Transverse colon (tissue), 4 donors: ENCODE measurements around the gene B3GNT7. TPM values are rescaled to one million over a fixed set of nuclear protein-coding genes. Genes with fewer than 3 reads are reported as not detected.

ENCODE experiments used
- DNase-seq: peaks from one replicate; pipeline ENCODE4 v3.0.0-alpha.2; 2019
- H3K27ac ChIP-seq, 4 donors: fragments of 200-600 bp; sonication (generic); 2 replicates each; pipeline ENCODE4 v1.5.1; 2016 to 2018; ENCODE audit warnings: inconsistent platforms in 4 of 4
- H3K27me3 ChIP-seq: fragments of 200-600 bp; sonication (generic); 2 replicates; pipeline ENCODE4 v1.5.1; 2017; ENCODE audit warnings: inconsistent platforms
- H3K36me3 ChIP-seq, 4 donors: fragments of 200-600 bp; sonication (generic); 2 replicates each; pipeline ENCODE4 v1.5.1; 2017 to 2019; ENCODE audit warnings: inconsistent platforms in 4 of 4
- H3K4me1 ChIP-seq, 4 donors: fragments of 200-600 bp; sonication (generic); 2 replicates each; pipeline ENCODE4 v1.5.1; 2017 to 2020; ENCODE audit warnings: inconsistent platforms in 4 of 4
- H3K4me3 ChIP-seq, 4 donors: fragments of 200-600 bp; sonication (generic); 1 replicate in 1 of 4; 2 replicates in 3 of 4; pipeline versions ENCODE4 v1.5.1 to v1.6.1; 2017 to 2019; ENCODE audit warnings: inconsistent platforms in 4 of 4
- H3K9me3 ChIP-seq, 2 donors: fragments of 200-600 bp; sonication (generic); 2 replicates each; pipeline ENCODE4 v1.5.1; 2017 to 2019; ENCODE audit warnings: inconsistent platforms in 2 of 2
- EP300 ChIP-seq: sonication (generic); formaldehyde crosslinking; IDR thresholded peaks from one replicate; pipeline ENCODE4 v1.6.1; 2017; ENCODE audit warnings: antibody characterized with exemption, low read depth
- POLR2A ChIP-seq: fragments of 450-650 bp; IDR thresholded peaks from one replicate; pipeline ENCODE4 v1.6.1; 2016; ENCODE audit warnings: antibody characterized with exemption, mild to moderate bottlenecking, moderate library complexity
- POLR2AphosphoS5 ChIP-seq, 3 donors: sonication (generic); formaldehyde crosslinking; IDR thresholded peaks; one replicate each; pipeline ENCODE4 v1.6.1; 2016; ENCODE audit warnings: antibody characterized with exemption in 3 of 3
- WGBS, 2 donors: methylation state at CpG; one replicate each; pipeline ENCODE4 v1.1.5; 2018; ENCODE audit warnings: low coverage in 1 of 2; 5-methylcytosine and 5-hydroxymethylcytosine counted together
- in situ Hi-C, 4 donors: fragments of 200-750 bp; cut with MboI; loops; one replicate each; pipeline versions ENCODE4 v1.15.0 to v1.15.1; 2017; ENCODE audit warnings: low sequenced_read_pairs in 3 of 4, low pct_ligation_motif_present in 1 of 4, low pct_unique_long_range_greater_than_20kb in 1 of 4
- intact Hi-C: fragments of 100-400 bp; cut with DNase I; formaldehyde crosslinking; loops from one replicate; pipeline ENCODE4 v1.15.1; 2023; ENCODE audit warnings: low total_unique reads
- total RNA-seq, 4 donors: library from RNA; depleted of rRNA; stranded (reverse); fragments of >200 nt; gene quantifications; one replicate each; pipeline ENCODE4 v1.1.0, GENCODE V29; 2016
- TF ChIP-seq, protein P1 (sequence below), 5 experiments: fragments of 200-600 bp in 3 of 5; fragments of 450-650 bp in 2 of 5; sonication (generic) in 3 of 5; IDR thresholded peaks; 1 replicate in 2 of 5; 2 replicates in 3 of 5; pipeline ENCODE4 v1.5.1; 2016 to 2017; ENCODE audit warnings: antibody characterized with exemption in 5 of 5, inconsistent platforms in 3 of 5, mild to moderate bottlenecking in 2 of 5, moderate library complexity in 1 of 5

Gene B3GNT7
- total RNA-seq, 4 donors from 2014 or later = 41.8 to 113 (median 55.2) TPM

DNA sequence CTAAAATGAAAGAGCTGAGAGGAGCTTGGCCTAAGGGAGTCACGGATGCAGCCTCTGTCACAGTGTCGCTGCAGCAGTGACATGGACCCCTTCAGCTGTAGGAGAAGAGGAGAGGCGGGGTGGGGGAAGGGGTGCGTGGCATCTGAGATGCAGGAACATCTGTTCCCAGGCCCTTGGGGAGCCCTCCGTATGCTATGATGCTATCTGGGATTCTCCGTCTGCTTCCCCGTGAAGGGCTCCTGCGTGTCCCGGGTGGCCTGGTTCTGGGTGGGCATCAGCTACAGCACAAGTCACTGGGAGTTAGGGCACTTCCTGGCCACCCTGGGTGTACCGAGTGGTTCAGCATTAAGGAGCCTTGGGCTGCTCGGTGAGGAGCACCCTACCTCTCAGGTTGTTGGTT is 35.6 kb upstream of the B3GNT7 start:
- no peaks in the 10 kb centered on the region for H3K36me3 ChIP-seq
- H3K9me3 ChIP-seq = no peaks in the 10 kb centered on the region
- 95% methylated on average over 11 of the region's 11 CpGs; no CpG with 5 or more reads in 1 of the 2 donors for WGBS, 2 donors
- no peak overlapping the region for H3K27ac ChIP-seq
- in situ Hi-C loops (no loop called here), intact Hi-C loops (no loop called here)
- H3K4me1 ChIP-seq = peaks cover 0 to 5% (median 3%) of the 10 kb centered on the region in 4 donors
- no peak overlapping the region for H3K4me3 ChIP-seq
- H3K27me3 ChIP-seq = no peaks in the 10 kb centered on the region
- TF ChIP-seq POLR2A (no peak), EP300 (no peak), POLR2AphosphoS5 (IDR thresholded peaks at IDR 0.05) (no peak)
- TF ChIP-seq, protein P1, sequence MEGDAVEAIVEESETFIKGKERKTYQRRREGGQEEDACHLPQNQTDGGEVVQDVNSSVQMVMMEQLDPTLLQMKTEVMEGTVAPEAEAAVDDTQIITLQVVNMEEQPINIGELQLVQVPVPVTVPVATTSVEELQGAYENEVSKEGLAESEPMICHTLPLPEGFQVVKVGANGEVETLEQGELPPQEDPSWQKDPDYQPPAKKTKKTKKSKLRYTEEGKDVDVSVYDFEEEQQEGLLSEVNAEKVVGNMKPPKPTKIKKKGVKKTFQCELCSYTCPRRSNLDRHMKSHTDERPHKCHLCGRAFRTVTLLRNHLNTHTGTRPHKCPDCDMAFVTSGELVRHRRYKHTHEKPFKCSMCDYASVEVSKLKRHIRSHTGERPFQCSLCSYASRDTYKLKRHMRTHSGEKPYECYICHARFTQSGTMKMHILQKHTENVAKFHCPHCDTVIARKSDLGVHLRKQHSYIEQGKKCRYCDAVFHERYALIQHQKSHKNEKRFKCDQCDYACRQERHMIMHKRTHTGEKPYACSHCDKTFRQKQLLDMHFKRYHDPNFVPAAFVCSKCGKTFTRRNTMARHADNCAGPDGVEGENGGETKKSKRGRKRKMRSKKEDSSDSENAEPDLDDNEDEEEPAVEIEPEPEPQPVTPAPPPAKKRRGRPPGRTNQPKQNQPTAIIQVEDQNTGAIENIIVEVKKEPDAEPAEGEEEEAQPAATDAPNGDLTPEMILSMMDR (IDR thresholded peaks at IDR 0.05) = no peak
- DNase-seq = peak; percentile 6

DNA sequence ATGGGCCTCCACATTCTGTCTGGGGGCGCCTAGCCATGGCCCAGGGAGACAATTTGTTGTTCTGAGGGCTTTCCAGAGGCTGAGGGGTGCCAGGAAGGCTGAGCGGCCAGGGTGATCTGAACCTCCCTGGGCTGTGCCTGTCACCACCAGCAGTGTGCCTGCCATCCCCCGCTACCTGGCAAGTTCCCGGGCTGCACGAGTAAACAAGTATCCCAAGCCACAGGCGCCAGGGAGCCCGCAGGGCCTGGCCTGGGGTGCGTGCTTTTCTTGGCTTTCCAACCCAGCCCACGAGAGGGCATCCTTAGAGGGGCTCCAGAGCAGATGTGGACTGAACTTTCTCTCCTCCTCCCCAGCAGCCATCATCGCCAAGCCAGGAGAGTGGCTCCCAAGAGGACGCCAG is 35.1 kb upstream of the B3GNT7 start:
- 80 to 96% methylated on average over 2 to 10 of the region's 11 CpGs for WGBS, 2 donors
- DNase-seq = no peak
- Histone ChIP-seq H3K4me3 (no peak overlapping the region), H3K27ac (no peak overlapping the region), H3K36me3 (no peaks in the 10 kb centered on the region), H3K9me3 (no peaks in the 10 kb centered on the region), H3K4me1 (peaks cover 0 to 9% (median 6%) of the 10 kb centered on the region in 4 donors), H3K27me3 (no peaks in the 10 kb centered on the region)
- intact Hi-C loops (no loop called here), in situ Hi-C loops (no loop called here)
- TF ChIP-seq POLR2AphosphoS5 (IDR thresholded peaks at IDR 0.05) = no peak

DNA sequence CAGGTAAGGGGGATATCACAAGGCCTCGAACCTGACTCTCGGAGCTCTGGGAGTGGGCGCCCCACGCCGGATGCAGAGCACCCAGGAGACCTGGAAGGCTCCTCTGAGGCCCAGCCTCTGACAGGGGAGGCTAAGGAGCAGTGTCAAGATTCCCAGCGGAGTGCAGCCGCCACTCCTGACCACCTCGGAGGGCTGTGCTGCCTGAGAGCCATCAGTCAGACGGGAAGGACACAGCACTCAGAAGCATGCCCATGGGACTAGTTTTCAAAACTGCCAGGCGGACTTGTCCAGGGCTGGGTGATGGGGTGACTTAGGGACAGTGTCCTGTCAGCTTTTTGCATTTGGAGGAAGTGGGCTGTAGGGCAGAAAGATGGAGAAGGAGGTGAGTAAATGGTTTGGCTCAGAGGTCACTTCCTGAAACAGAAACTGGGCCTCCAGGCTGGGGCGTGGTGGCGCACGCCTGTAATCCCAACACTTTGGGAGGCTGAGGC is 34.6 kb upstream of the B3GNT7 start:
- 86% methylated on average over 9 of the region's 13 CpGs; no CpG with 5 or more reads in 1 of the 2 donors for WGBS, 2 donors
- TF ChIP-seq POLR2AphosphoS5 (IDR thresholded peaks at IDR 0.05) = no peak
- TF ChIP-seq EP300 = no peak
- TF ChIP-seq, protein P1 (IDR thresholded peaks at IDR 0.05) = no peak
- TF ChIP-seq POLR2A = no peak
- no peaks in the 10 kb centered on the region for H3K36me3 ChIP-seq

DNA sequence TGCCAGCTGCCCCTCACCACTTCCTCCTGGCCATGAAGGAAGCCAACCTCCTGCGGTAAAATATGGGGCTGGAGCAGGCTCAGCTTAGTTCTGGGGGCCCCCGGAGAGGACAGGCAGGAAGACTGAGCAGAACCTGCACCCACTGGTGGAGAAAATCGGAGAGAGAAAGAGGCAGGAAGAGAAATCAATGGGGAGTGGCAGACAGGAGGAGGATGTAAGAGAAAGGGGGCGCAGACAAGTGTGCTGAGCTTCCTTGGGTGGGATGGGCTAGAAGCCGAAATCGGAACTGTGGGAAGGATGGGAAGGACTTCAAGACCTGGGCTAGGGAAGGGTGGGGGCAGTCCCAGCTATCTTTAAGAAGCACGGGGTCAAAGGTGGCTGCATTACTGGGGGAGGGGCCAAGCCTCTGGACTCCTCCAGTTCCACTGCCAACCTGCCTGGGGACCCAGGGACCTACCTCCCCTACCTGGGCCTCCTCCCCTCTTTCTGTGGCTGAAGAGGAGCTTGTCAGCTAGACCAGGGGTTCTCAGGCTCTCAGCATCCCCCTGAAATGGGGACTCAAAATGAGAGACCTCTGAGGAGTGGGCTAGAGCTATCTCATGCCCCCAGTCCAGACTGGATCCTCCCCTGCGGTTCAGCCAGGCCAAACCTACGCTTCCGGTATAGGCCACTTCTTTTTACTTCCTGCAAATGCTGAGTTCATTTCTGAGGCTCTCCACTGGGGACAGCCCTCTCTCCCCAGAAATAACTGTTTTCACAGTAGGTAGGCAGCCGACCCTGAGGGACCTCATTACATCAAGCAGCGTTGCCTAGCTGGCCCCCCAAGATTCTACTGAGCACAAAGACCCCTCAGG is 33.6 kb upstream of the B3GNT7 start:
- Histone ChIP-seq H3K4me3 (no peak overlapping the region), H3K36me3 (no peaks in the 10 kb centered on the region), H3K27me3 (no peaks in the 10 kb centered on the region), H3K4me1 (peaks cover 0 to 14% (median 12%) of the 10 kb centered on the region in 4 donors), H3K9me3 (no peaks in the 10 kb centered on the region), H3K27ac (peak overlapping the region; percentile 12 to 29 (median 26))
- WGBS, 2 donors = 82 to 85% methylated on average over 5 to 12 of the region's 12 CpGs
- in situ Hi-C loops (no loop called here), intact Hi-C loops (no loop called here)
- TF ChIP-seq EP300 = no peak
- no peak for TF ChIP-seq POLR2AphosphoS5 (IDR thresholded peaks at IDR 0.05)
- TF ChIP-seq, protein P1 (IDR thresholded peaks at IDR 0.05) = no peak
- no peak for TF ChIP-seq POLR2A
- DNase-seq = peak; percentile 10

More for the DNA sequence above, 34.6 kb upstream of the B3GNT7 start:
- Histone ChIP-seq H3K27me3 (no peaks in the 10 kb centered on the region), H3K4me1 (peaks cover 0 to 12% (median 11%) of the 10 kb centered on the region in 4 donors), H3K4me3 (no peak overlapping the region), H3K9me3 (no peaks in the 10 kb centered on the region), H3K27ac (no peak overlapping the region)
- intact Hi-C loops (no loop called here), in situ Hi-C loops (no loop called here)
- DNase-seq = peak; percentile 12
